Kidney epithelial cell (primary cell): ENCODE results near the gene SIK3. TPM values are rescaled to one million over a fixed set of nuclear protein-coding genes. Genes with fewer than 3 reads are reported as not detected.
"Not testable (repeated sequence)": the region's sequence is repeated elsewhere in the genome, so short reads cannot be mapped to it uniquely, and the experiment has no call there.

Experiments used
- DNase-seq: peaks from one replicate; pipeline ENCODE4 v3.0.0-alpha.2; 2010; ENCODE audit warnings: low read depth
- H3K27me3 ChIP-seq: 2 replicates; pipeline ENCODE4 v1.6.0; 2011; ENCODE audit warnings: low read length; ENCODE audit not compliant: control insufficient read depth, insufficient read depth
- H3K36me3 ChIP-seq: 2 replicates; pipeline ENCODE4 v1.5.1; 2011; ENCODE audit warnings: low read length; ENCODE audit not compliant: control insufficient read depth, insufficient read depth
- H3K4me3 ChIP-seq: 2 replicates; pipeline ENCODE4 v1.5.1; 2011; ENCODE audit warnings: low read depth, mild to moderate bottlenecking, control low read depth, low read length
- CTCF ChIP-seq: IDR thresholded peaks from 2 replicates; pipeline ENCODE4 v1.5.1; 2011; ENCODE audit warnings: mild to moderate bottlenecking, moderate library complexity, low read length, control low read depth, inconsistent platforms; ENCODE audit not compliant: insufficient read depth, poor library complexity, severe bottlenecking
- total RNA-seq: library from RNA; depleted of rRNA; stranded (reverse); fragments of >200 nt; gene quantifications from 2 replicates; pipeline ENCODE4 v1.2.3, GENCODE V29; 2015

SIK3 gene
- total RNA-seq, 1 donor from 2014 or later = 12.9 TPM

GRCh38 chr11:117052196-117053149, 45.8 kb downstream of the SIK3 start:
- no peak overlapping the region for H3K4me3 ChIP-seq
- no peaks in the 10 kb centered on the region for H3K36me3 ChIP-seq
- no peak for DNase-seq
- no peaks in the 10 kb centered on the region for H3K27me3 ChIP-seq
- TF ChIP-seq CTCF = no peak

GRCh38 chr11:117050121-117050520, 48.1 kb downstream of the SIK3 start:
- not testable (repeated sequence) for H3K4me3 ChIP-seq, H3K27me3 ChIP-seq, DNase-seq, H3K36me3 ChIP-seq

- H3K36me3 ChIP-seq, H3K27me3 ChIP-seq, H3K4me3 ChIP-seq, DNase-seq: not testable (repeated sequence)
Observed at GRCh38 chr11:117046627-117047026, 51.6 kb downstream of the SIK3 start.

- Histone ChIP-seq H3K4me3 (no peak overlapping the region), H3K36me3 (no peaks in the 10 kb centered on the region), H3K27me3 (no peaks in the 10 kb centered on the region)
- no peak for TF ChIP-seq CTCF
- no peak for DNase-seq
Observed at GRCh38 chr11:117045956-117046355, 52.3 kb downstream of the SIK3 start.

- TF ChIP-seq CTCF = no peak
- H3K27me3 ChIP-seq = no peaks in the 10 kb centered on the region
- no peak overlapping the region for H3K4me3 ChIP-seq
- DNase-seq = peak; percentile 48
- H3K36me3 ChIP-seq = no peaks in the 10 kb centered on the region
Observed at GRCh38 chr11:117045196-117045595, 53.0 kb downstream of the SIK3 start.

- Histone ChIP-seq H3K4me3 (no peak overlapping the region), H3K36me3 (no peaks in the 10 kb centered on the region), H3K27me3 (no peaks in the 10 kb centered on the region)
- DNase-seq = no peak
- no peak for TF ChIP-seq CTCF
Observed at GRCh38 chr11:117044287-117045035, 53.8 kb downstream of the SIK3 start.
